HepG2 (cell line): ENCODE results near the gene MED12L.
"Not testable (repeated sequence)": the region's sequence is repeated elsewhere in the genome, so short reads cannot be mapped to it uniquely, and the experiment has no call there.

Experiments used
- ARNTL ChIP-seq: sonication (generic); formaldehyde crosslinking; IDR thresholded peaks from 2 replicates; pipeline ENCODE4 v1.4.0; 2020; ENCODE audit warnings: mild to moderate bottlenecking, missing genetic modification reagents
- POLR2A ChIP-seq, 2 experiments: IDR thresholded peaks; 2 replicates each; pipeline ENCODE4 v1.6.1; 2011; ENCODE audit warnings: low read depth in 2 of 2, low read length in 2 of 2, mild to moderate bottlenecking in 1 of 2, moderate library complexity in 1 of 2; ENCODE audit not compliant: insufficient read depth in 1 of 2
- RORA ChIP-seq: sonication (generic); formaldehyde crosslinking; IDR thresholded peaks from 2 replicates; pipeline ENCODE4 v1.5.0; 2020; ENCODE audit warnings: mild to moderate bottlenecking, missing genetic modification reagents, moderate library complexity
- ZNF782 ChIP-seq: sonication (generic); formaldehyde crosslinking; IDR thresholded peaks from 2 replicates; pipeline ENCODE4 v1.4.0; 2020; ENCODE audit warnings: missing genetic modification reagents, mild to moderate bottlenecking, borderline replicate concordance
- TF ChIP-seq, protein P1 (sequence below): fragments of 450-650 bp; IDR thresholded peaks from 2 replicates; pipeline ENCODE4 v1.6.1; 2016

DNA sequence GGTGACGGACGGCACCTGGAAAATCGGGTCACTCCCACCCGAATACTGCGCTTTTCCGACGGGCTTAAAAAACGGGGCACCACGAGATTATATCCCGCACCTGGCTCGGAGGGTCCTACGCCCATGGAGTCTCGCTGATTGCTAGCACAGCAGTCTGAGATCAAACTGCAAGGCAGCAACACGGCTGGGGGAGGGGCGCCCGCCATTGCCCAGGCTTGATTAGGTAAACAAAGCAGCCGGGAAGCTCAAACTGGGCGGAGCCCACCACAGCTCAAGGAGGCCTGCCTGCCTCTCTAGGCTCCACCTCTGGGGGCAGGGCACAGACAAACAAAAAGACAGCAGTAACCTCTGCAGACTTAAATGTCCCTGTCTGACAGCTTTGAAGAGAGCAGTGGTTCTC, 156.5 kb downstream of the MED12L start:
- TF ChIP-seq ARNTL (CRISPR knock-in tag); RORA (CRISPR knock-in tag); POLR2A (IDR thresholded peaks at IDR 0.05; ENCODE audit: insufficient read depth in 1 of 2, low read depth in 2 of 2, low read length in 2 of 2); ZNF782 (CRISPR knock-in tag): not testable (repeated sequence)
- TF ChIP-seq, protein P1, sequence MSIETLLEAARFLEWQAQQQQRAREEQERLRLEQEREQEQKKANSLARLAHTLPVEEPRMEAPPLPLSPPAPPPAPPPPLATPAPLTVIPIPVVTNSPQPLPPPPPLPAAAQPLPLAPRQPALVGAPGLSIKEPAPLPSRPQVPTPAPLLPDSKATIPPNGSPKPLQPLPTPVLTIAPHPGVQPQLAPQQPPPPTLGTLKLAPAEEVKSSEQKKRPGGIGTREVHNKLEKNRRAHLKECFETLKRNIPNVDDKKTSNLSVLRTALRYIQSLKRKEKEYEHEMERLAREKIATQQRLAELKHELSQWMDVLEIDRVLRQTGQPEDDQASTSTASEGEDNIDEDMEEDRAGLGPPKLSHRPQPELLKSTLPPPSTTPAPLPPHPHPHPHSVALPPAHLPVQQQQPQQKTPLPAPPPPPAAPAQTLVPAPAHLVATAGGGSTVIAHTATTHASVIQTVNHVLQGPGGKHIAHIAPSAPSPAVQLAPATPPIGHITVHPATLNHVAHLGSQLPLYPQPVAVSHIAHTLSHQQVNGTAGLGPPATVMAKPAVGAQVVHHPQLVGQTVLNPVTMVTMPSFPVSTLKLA = not testable (repeated sequence)
